ENCODE data around the gene TM4SF1. TPM values are rescaled to one million over a fixed set of nuclear protein-coding genes. Genes with fewer than 3 reads are reported as not detected.

Gene TM4SF1
- total RNA-seq, 1 experiment from 2014 or later, result 0.66 TPM

GRCh38 chr3:149383703-149384102 is 6.3 kb upstream of the TM4SF1 start (continued):
- TF ChIP-seq MAX (IDR thresholded peaks at IDR 0.05) (no peak), EZH2phosphoT487 (IDR thresholded peaks at IDR 0.05; ENCODE audit: borderline replicate concordance) (no peak), EZH2 (IDR thresholded peaks at IDR 0.05) (no peak), SIN3A (IDR thresholded peaks at IDR 0.05; ENCODE audit: low read depth) (no peak), ZNF274 (IDR thresholded peaks at IDR 0.05; ENCODE audit: low read depth, low read length) (no peak)

DNA sequence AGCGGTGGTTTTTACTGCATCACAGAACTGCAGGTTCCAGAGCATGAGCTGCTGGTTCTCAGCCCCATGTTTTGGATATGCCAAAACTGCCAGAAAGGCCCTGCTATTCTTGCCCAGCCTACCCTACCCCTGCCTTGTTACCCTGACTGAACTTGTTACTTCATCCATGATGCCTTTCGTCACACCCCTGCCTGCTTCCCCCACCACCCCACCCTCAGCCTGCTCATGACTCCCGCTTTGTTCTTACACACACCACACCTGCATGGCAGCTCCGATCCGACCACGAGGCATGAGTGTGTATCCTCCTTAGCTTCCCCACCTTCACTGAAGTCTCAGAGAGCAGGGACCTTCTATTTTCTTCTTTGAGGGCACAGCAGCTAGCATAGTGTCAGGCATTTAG is 5.1 kb upstream of the TM4SF1 start:
- Histone ChIP-seq H3K79me2 (ENCODE audit: insufficient read depth, low read length) (no peaks in the 10 kb centered on the region), H3K27me3 (ENCODE audit: insufficient read depth, low read length) (peaks cover 3% of the 10 kb centered on the region; the same call in 1 of the 2 replicates), H3K9me3 (ENCODE audit: control insufficient read depth in 1 of 2, insufficient read depth in 1 of 2, low read depth in 1 of 2, low read length in 2 of 2) (no peaks in the 10 kb centered on the region), H3K9me2 (ENCODE audit: insufficient read depth) (no peaks in the 10 kb centered on the region), H3K4me2 (ENCODE audit: low read length) (no peak overlapping the region), H4K20me1 (ENCODE audit: insufficient read depth) (no peaks in the 10 kb centered on the region), H3K9ac (ENCODE audit: low read length) (no peak overlapping the region), H2AFZ (ENCODE audit: low read depth, low read length, poor library complexity, severe bottlenecking) (no peak overlapping the region), H3K4me1 (ENCODE audit: control insufficient read depth in 1 of 2, insufficient read depth in 2 of 2, low read length in 2 of 2) (peaks cover 19 to 32% of the 10 kb centered on the region in 2 experiments), H3K27ac (ENCODE audit: low read depth, low read length) (no peak overlapping the region), H3K36me3 (ENCODE audit: control insufficient read depth in 1 of 2, insufficient read depth in 2 of 2, low read length in 2 of 2) (no peaks in the 10 kb centered on the region), H3K4me3 (replicated peaks in 1 of 2; ENCODE audit: low read depth in 1 of 2, low read length in 2 of 2) (no peak overlapping the region)
- intact Hi-C loops (cut with micrococcal nuclease), result no loop called here
- TF ChIP-seq FOSL1 (IDR thresholded peaks at IDR 0.05; ENCODE audit: low read depth) (no peak), SP1 (IDR thresholded peaks at IDR 0.05; ENCODE audit: low read depth) (no peak), MAX (IDR thresholded peaks at IDR 0.05) (no peak), CEBPB (IDR thresholded peaks at IDR 0.05; ENCODE audit: low read depth) (no peak), EZH2phosphoT487 (IDR thresholded peaks at IDR 0.05; ENCODE audit: borderline replicate concordance) (no peak), ZNF274 (IDR thresholded peaks at IDR 0.05; ENCODE audit: low read depth, low read length) (no peak), CBX3 (IDR thresholded peaks at IDR 0.05; ENCODE audit: low read depth) (no peak), SIN3A (IDR thresholded peaks at IDR 0.05; ENCODE audit: low read depth) (no peak)
- TF ChIP-seq, protein P1, sequence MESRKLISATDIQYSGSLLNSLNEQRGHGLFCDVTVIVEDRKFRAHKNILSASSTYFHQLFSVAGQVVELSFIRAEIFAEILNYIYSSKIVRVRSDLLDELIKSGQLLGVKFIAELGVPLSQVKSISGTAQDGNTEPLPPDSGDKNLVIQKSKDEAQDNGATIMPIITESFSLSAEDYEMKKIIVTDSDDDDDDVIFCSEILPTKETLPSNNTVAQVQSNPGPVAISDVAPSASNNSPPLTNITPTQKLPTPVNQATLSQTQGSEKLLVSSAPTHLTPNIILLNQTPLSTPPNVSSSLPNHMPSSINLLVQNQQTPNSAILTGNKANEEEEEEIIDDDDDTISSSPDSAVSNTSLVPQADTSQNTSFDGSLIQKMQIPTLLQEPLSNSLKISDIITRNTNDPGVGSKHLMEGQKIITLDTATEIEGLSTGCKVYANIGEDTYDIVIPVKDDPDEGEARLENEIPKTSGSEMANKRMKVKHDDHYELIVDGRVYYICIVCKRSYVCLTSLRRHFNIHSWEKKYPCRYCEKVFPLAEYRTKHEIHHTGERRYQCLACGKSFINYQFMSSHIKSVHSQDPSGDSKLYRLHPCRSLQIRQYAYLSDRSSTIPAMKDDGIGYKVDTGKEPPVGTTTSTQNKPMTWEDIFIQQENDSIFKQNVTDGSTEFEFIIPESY (IDR thresholded peaks at IDR 0.05; ENCODE audit: extremely low read depth, insufficient replicate concordance, low read length), result no peak
- CTCF ChIA-PET, result no interaction called here
- POLR2A ChIA-PET, result no interaction called here
- no TSS peak for BruUV-seq (replicated peaks)
- ATAC-seq (no peak), DNase-seq (ENCODE audit: low read depth, low spot score) (no peak)
- RAD21 ChIA-PET (ENCODE audit: low non-redundant PET in 1 of 2, low total read pairs in 2 of 2, uncharacterized antibody in 2 of 2, unreplicated experiment in 2 of 2), result no interaction called here
